Measurements from ENCODE around the gene EIF2S2.

DNA sequence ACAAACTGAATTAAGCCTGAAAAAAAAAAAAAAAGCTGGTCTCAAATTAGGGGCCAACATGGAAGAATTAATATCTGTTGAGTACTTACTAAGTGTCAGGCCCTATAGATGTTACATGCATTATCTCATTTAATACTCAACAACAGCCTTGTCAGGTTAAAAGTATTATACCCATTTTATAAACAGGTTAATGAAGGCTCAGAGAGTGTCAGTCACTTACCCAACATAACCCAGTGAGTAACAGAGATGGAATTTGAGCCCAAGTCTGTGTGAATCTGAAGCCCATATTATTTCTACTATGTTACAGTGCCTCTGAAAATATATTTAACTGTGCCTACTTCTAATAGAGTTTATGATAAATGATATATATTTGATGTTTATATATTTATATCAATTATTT lies 11.3 kb upstream of the EIF2S2 start:
- TF ChIP-seq, protein P1, sequence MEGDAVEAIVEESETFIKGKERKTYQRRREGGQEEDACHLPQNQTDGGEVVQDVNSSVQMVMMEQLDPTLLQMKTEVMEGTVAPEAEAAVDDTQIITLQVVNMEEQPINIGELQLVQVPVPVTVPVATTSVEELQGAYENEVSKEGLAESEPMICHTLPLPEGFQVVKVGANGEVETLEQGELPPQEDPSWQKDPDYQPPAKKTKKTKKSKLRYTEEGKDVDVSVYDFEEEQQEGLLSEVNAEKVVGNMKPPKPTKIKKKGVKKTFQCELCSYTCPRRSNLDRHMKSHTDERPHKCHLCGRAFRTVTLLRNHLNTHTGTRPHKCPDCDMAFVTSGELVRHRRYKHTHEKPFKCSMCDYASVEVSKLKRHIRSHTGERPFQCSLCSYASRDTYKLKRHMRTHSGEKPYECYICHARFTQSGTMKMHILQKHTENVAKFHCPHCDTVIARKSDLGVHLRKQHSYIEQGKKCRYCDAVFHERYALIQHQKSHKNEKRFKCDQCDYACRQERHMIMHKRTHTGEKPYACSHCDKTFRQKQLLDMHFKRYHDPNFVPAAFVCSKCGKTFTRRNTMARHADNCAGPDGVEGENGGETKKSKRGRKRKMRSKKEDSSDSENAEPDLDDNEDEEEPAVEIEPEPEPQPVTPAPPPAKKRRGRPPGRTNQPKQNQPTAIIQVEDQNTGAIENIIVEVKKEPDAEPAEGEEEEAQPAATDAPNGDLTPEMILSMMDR (IDR thresholded peaks at IDR 0.05), result no peak
- no peak for TF ChIP-seq EZH2 (IDR thresholded peaks at IDR 0.05; ENCODE audit: borderline replicate concordance, insufficient read depth, low read depth, low read length, poor library complexity, severe bottlenecking)
